ENCODE data around the gene MACROD2. TPM values are rescaled to one million over a fixed set of nuclear protein-coding genes. Genes with fewer than 3 reads are reported as not detected.

Gene MACROD2
- total and polyA plus RNA-seq, 2 experiments from 2014 or later = 2.8 to 4.3 TPM

DNA sequence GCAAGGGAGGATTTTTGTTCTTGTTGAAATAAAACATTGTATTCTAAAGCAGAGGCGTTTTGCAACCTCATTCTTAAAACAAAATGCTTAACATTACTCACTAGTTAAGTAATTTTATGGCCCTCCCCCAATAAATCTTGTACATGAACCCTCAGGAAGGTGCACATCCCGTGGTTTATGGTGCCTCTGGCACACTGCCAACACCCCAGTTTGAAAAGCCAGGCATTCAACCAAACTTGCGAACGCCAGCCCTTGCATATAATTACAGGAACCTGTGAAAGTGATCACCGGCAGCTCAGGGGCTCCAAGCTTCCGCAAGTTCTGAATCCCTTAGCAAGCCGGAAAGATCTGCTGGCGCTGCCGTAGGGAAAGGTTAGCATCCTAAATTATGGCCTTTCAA is 1451.1 kb downstream of the MACROD2 start:
- no peaks in the 10 kb centered on the region for H3K79me2 ChIP-seq (replicated peaks; ENCODE audit: insufficient read depth)
- H3K36me3 Mint-ChIP-seq (ENCODE audit: low read depth) = no peaks in the 10 kb centered on the region
- H3K27me3 Mint-ChIP-seq (ENCODE audit: insufficient read depth, low read depth, poor library complexity) = no peaks in the 10 kb centered on the region
- no peak overlapping the region for H3K27ac ChIP-seq (ENCODE audit: low read depth)
- H3K4me1 Mint-ChIP-seq = peaks cover 6% of the 10 kb centered on the region; the same call in 2 of the 3 replicates
- no peaks in the 10 kb centered on the region for H3F3A ChIP-seq (replicated peaks; ENCODE audit: low read depth)
- no peaks in the 10 kb centered on the region for H3K27me3 ChIP-seq (ENCODE audit: insufficient read depth)
- no peak for TF ChIP-seq POLR2AphosphoS5 (IDR thresholded peaks at IDR 0.05; ENCODE audit: low read depth)
- TF ChIP-seq EZH2phosphoT487 (IDR thresholded peaks at IDR 0.05; ENCODE audit: unreplicated experiment) = no peak
- TF ChIP-seq JUNB (IDR thresholded peaks at IDR 0.05; ENCODE audit: unreplicated experiment) = no peak
- TF ChIP-seq, protein P1, sequence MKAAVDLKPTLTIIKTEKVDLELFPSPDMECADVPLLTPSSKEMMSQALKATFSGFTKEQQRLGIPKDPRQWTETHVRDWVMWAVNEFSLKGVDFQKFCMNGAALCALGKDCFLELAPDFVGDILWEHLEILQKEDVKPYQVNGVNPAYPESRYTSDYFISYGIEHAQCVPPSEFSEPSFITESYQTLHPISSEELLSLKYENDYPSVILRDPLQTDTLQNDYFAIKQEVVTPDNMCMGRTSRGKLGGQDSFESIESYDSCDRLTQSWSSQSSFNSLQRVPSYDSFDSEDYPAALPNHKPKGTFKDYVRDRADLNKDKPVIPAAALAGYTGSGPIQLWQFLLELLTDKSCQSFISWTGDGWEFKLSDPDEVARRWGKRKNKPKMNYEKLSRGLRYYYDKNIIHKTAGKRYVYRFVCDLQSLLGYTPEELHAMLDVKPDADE (IDR thresholded peaks at IDR 0.05) = no peak
- no peak for TF ChIP-seq ZNF331 (CRISPR knock-in tag; IDR thresholded peaks at IDR 0.05; ENCODE audit: low read depth)
- TF ChIP-seq ZNF114 (CRISPR knock-in tag; IDR thresholded peaks at IDR 0.05) = no peak
- no peak for TF ChIP-seq NANOG (IDR thresholded peaks at IDR 0.05; ENCODE audit: borderline replicate concordance)
- TF ChIP-seq, protein P2, sequence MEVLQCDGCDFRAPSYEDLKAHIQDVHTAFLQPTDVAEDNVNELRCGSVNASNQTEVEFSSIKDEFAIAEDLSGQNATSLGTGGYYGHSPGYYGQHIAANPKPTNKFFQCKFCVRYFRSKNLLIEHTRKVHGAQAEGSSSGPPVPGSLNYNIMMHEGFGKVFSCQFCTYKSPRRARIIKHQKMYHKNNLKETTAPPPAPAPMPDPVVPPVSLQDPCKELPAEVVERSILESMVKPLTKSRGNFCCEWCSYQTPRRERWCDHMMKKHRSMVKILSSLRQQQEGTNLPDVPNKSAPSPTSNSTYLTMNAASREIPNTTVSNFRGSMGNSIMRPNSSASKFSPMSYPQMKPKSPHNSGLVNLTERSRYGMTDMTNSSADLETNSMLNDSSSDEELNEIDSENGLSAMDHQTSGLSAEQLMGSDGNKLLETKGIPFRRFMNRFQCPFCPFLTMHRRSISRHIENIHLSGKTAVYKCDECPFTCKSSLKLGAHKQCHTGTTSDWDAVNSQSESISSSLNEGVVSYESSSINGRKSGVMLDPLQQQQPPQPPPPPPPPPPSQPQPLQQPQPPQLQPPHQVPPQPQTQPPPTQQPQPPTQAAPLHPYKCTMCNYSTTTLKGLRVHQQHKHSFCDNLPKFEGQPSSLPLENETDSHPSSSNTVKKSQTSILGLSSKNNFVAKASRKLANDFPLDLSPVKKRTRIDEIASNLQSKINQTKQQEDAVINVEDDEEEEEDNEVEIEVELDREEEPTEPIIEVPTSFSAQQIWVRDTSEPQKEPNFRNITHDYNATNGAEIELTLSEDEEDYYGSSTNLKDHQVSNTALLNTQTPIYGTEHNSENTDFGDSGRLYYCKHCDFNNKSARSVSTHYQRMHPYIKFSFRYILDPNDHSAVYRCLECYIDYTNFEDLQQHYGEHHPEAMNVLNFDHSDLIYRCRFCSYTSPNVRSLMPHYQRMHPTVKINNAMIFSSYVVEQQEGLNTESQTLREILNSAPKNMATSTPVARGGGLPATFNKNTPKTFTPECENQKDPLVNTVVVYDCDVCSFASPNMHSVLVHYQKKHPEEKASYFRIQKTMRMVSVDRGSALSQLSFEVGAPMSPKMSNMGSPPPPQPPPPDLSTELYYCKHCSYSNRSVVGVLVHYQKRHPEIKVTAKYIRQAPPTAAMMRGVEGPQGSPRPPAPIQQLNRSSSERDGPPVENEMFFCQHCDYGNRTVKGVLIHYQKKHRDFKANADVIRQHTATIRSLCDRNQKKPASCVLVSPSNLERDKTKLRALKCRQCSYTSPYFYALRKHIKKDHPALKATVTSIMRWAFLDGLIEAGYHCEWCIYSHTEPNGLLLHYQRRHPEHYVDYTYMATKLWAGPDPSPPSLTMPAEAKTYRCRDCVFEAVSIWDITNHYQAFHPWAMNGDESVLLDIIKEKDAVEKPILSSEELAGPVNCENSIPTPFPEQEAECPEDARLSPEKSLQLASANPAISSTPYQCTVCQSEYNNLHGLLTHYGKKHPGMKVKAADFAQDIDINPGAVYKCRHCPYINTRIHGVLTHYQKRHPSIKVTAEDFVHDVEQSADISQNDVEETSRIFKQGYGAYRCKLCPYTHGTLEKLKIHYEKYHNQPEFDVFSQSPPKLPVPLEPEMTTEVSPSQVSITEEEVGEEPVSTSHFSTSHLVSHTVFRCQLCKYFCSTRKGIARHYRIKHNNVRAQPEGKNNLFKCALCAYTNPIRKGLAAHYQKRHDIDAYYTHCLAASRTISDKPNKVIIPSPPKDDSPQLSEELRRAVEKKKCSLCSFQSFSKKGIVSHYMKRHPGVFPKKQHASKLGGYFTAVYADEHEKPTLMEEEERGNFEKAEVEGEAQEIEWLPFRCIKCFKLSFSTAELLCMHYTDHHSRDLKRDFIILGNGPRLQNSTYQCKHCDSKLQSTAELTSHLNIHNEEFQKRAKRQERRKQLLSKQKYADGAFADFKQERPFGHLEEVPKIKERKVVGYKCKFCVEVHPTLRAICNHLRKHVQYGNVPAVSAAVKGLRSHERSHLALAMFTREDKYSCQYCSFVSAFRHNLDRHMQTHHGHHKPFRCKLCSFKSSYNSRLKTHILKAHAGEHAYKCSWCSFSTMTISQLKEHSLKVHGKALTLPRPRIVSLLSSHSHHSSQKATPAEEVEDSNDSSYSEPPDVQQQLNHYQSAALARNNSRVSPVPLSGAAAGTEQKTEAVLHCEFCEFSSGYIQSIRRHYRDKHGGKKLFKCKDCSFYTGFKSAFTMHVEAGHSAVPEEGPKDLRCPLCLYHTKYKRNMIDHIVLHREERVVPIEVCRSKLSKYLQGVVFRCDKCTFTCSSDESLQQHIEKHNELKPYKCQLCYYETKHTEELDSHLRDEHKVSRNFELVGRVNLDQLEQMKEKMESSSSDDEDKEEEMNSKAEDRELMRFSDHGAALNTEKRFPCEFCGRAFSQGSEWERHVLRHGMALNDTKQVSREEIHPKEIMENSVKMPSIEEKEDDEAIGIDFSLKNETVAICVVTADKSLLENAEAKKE (CRISPR knock-in tag; IDR thresholded peaks at IDR 0.05) = no peak
- TF ChIP-seq, protein P3, sequence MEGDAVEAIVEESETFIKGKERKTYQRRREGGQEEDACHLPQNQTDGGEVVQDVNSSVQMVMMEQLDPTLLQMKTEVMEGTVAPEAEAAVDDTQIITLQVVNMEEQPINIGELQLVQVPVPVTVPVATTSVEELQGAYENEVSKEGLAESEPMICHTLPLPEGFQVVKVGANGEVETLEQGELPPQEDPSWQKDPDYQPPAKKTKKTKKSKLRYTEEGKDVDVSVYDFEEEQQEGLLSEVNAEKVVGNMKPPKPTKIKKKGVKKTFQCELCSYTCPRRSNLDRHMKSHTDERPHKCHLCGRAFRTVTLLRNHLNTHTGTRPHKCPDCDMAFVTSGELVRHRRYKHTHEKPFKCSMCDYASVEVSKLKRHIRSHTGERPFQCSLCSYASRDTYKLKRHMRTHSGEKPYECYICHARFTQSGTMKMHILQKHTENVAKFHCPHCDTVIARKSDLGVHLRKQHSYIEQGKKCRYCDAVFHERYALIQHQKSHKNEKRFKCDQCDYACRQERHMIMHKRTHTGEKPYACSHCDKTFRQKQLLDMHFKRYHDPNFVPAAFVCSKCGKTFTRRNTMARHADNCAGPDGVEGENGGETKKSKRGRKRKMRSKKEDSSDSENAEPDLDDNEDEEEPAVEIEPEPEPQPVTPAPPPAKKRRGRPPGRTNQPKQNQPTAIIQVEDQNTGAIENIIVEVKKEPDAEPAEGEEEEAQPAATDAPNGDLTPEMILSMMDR (conservative IDR thresholded peaks at IDR 0.05; ENCODE audit: low read depth in 2 of 2) = no peak
- H2AFZ ChIP-seq = no peak overlapping the region
- DNase-seq (ENCODE audit: low spot score) = no peak
- H4K20me1 ChIP-seq (replicated peaks; ENCODE audit: insufficient read depth) = no peaks in the 10 kb centered on the region
- H3K4me2 ChIP-seq = no peak overlapping the region
- no peaks in the 10 kb centered on the region for H3K9me3 Mint-ChIP-seq
- no peaks in the 10 kb centered on the region for H3K4me1 ChIP-seq (ENCODE audit: insufficient read depth)
- no peak for ATAC-seq
- no peaks in the 10 kb centered on the region for H3K36me3 ChIP-seq (ENCODE audit: insufficient read depth)
- H3K4me3 ChIP-seq = no peak overlapping the region
- H3K27ac Mint-ChIP-seq = no peak overlapping the region
- no peaks in the 10 kb centered on the region for H3K9me2 ChIP-seq (ENCODE audit: insufficient read depth)
- no peak overlapping the region for H3K4me3 Mint-ChIP-seq

All from GM23338 (cell line).